ENCODE data around the gene HAUS1.
"Not testable (repeated sequence)": the region's sequence is repeated elsewhere in the genome, so short reads cannot be mapped to it uniquely, and the experiment has no call there.

HAUS1 gene

DNA sequence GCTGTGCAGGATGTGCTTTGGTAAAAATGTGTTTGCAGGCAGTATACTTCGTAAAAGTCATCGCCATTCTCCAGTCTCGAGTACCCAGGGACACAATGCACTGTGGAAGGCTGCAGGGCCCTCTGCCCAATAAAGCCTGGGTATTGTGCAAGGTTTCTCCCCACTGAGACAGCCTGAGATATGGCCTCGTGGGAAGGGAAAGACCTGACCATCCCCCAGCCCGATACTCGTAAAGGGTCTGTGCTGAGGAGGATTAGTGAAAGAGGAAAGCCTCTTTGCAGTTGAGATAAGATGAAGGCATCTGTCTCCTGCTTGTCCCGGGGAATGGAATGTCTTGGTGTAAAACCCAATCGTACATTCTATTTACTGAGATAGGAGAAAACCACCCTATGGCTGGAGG, 15.7 kb upstream of the HAUS1 start:
- DNase-seq (ENCODE audit: low read depth), result peak; percentile 96

DNA sequence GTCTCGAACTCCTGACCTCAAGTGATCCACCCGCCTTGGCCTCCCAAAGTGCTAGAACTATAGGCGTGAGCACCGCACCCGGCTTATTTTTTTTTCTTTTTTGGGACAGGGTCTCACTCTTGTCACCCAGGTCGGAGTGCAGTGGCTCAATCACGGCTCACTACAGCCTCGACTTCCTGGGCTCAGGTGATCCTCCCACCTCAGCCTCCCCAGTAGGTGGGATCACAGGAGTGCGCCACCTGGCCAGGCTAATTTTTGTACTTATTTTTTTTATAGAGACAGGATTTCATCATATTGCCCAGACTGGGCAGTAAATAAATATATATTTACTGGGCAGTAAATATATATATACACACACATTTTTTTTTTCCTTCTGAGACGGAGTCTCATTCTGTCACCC, 8.7 kb upstream of the HAUS1 start:
- DNase-seq (ENCODE audit: low read depth), result no peak

DNA sequence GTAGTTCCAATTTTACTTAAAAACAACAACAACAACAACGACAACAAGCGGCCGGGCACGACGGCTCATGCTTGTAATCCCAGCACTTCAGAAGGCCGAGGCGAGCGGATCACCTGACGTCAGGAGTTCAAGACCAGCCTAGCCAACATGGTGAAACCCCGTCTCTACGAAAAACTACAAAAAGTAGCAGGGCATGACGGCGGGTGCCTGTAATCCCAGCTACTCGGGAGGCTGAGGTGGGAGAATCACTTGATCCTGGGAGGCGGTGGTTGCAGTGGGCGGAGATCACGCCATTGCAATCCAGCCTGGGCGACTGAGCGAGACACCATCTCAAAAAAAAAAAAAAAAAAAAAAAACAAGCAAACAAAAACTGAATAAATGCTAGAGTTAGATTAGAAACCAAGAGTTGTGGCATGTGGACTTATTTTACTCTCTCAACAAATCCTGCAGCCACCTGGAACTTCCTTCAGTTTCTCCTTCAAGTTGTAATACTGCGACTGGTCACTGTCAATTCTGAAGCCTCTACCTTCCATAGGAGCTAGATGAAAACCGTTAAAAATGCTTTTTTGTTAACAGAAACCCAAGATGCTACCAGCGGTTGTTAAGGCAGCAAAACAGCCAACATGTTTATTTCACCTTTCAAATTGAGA, 7.4 kb upstream of the HAUS1 start:
- DNase-seq (ENCODE audit: low read depth), result no peak

DNA sequence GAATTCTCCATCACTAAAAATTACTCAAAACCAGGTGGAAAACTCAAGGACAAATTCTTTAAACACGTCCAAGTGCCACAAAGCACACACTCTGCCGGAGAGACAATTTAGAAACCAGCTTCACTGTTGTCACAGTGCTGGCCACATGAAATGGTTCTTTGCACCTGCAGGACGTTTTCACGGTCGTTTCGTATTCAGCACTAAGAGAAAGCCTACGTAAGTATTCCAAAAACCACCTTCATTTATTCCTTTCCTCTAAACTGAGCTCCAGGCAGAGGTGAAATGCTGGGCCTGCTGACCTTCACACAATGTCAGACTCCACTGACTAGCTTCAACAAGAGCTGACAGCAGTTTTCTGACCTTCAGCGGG, 6.8 kb upstream of the HAUS1 start:
- DNase-seq (ENCODE audit: low read depth), result no peak

DNA sequence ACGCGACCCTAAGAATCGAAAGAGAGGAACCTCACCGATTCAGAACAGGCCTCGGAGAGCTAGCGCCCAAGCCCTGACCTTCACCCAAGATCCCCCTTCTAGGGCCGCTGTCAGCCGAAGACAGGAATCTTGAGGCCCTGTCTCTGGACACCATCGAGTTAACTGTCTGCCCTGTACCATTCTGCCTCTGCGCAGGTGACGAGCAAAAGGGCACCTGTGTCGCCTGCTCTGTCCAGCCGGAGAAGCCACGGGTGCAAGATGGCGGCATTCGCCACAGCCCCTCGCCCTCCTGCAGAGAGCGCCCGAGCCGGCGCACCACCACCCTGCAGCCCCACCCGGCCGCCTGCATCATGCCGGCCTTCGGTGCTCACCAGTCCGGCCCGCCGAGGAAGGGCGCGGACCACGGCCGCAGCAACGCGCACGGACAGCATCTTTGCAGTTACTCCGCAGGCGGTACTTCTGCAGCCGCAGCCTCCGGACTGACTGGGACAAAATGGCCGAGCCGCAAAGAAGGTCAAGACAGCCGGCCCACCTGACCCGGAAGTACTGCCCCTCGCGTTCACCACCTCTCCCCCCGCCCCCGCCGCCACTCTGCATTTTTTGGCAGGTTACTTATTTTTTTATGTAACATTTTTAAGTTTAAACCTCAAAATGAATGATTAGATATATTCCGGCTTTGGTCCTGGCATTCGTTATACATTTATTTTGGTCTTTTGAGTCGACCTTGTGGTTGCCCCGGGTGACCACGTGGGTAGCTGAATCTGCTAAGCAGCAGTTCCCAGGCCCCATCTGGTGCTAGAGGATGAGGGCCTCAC, 6.2 kb upstream of the HAUS1 start, which contains the start of gene ATP5F1A:
Gene ATP5F1A (minus strand): TSS at position 496 of the 815 bp plus-strand sequence. CDS start 65 bp downstream, at position 431.
- peak; percentile 81 for DNase-seq (ENCODE audit: low read depth)

DNA sequence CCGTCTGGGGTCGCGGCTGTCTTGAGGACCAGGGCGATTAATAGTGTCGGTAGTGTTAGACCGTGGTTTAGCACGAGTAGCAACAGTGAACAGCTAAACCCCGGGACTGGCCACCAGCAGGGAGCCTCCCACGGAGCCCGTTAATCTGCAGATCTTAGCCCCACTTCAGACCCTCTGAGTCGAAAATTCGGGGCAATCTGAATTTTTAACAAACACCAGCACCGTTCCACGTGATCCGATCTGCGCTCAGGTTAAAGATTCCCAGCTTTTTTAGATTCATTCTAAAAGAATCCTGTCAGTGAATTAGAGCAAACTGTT, 5.6 kb upstream of the HAUS1 start:
- DNase-seq (ENCODE audit: low read depth), result no peak

DNA sequence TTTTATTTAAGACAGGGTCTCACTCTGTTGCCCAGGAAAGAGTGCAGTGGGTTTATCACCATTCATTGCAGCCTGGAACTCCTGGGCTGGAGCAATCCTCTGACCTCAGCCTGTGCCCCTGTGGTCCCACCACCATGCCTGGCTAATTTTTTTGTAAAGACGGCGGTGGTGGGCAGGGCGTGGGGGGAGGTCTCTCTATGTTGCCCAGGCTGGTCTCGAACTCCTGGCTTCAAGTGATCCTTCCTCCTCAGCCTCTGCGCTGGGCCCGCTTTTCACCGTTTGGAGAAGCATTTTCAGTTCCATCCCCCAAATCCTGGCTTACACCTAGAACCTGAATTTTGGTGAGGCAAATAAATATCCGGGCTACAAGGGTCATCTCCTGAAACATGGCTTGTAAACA, 4.7 kb upstream of the HAUS1 start:
- DNase-seq (ENCODE audit: low read depth), result no peak

DNA sequence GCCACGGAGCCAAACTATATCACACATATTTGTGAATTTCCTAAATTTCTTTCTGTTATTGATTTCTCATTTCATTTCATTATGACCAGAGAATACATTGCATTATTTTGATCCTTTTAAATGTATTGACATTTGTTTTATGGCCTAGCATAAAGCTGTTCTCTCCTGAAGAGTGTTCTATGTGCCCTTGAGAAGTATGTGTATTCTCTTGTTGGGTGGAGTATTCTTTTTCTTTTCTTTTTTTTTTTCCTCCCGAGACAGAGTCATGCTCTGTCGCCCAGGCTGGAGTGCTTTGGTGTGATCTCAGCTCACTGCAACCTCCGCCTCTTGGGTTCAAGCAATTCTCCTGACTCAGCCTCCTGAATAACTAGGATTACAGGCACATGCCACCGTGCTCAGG, 5.2 kb downstream of the HAUS1 start:
- DNase-seq (ENCODE audit: low read depth), result no peak

DNA sequence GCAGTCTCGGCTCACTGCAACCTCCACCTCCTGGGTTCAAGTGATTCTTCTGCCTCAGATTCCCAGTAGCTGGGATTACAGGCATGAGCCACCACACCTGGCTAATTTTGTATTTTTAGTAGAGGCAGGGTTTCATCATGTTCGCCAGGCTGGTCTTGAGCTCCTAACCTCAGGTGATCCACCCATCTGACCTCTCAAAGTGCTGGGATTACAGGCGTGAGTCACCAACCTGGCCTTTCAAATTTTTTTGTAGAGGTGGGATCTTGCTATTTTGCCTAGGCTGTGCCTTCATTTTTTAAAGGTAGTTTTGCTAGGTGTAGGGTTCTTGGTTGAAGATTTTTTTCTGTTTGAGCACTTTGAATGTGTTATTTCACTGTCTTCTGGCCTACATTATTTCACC, 6.2 kb downstream of the HAUS1 start:
- no peak for DNase-seq (ENCODE audit: low read depth)

DNA sequence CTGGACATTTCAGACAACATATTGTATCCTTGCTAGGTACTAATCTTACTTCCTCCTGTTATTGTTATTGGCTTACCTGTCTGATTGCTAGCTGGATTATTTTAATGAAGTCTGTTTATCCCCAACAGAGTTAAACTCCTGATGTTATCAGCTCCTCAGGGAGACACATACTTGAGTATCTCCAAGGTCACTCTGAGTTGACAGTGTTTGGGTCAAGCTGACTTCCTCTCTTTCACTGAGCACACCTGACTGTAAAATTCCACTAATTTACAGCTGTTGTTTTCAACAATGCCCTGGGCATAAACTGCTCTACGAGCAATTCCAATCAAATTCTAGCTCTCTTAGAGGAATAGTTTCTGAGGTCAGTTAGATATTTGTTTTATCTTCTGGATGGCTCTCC, 9.6 kb downstream of the HAUS1 start:
- no peak for DNase-seq (ENCODE audit: low read depth)

DNA sequence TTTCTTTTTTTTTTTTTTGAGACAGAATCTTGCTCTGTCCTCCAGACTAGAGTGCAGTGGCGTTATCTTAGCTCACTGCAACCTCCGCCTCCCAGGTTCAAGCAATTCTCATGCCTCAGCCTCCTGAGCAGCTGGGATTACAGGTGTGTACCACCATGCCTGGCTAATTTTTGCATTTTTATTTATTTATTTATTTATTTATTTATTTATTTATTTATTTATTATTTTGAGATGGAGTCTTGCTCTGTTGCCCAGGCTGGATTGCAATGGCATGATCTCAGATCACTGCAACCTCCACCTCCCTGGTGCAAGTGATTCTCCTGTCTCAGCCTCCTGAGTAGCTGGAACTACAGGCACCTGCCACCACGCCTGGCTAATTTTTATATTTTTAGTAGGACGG, 22.4 kb downstream of the HAUS1 start:
- not testable (repeated sequence) for DNase-seq (ENCODE audit: low read depth)

DNA sequence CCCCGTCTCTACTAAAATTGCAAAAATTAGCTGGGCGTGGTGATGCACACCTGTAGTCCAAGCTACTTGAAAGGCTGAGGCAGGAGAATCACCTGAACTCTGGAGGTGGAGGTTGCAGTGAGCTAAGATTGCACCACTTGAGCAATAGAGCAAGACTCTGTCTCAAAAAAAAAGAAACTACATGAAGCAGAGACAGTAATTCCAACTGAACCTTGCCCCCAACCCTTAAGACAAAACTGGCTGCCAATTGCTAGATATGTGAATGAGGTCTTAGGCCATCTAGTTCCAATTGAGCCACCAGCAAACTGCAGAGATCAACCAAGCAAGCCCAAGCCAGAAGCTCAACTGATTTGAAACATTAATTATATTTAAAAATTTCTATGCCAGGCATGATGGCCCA, 25.9 kb downstream of the HAUS1 start:
- DNase-seq (ENCODE audit: low read depth), result no peak

DNA sequence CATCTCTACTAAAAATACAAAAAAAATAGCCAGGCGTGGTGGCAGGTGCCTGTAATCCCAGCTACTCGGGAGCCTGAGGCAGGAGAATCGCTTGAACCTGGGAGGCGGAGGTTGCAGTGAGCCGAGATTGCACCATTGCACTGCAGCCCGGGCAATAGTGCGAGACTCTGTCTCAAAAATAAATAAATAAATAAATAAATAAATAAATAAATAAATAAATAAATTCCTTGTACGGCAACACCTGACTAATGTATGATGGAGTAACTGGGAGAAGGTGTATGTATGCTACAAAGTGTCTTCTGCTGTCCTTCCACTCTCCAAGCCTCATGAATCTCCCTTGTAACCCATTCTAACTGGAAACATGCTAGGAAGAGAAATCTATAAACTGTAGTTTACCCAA, 26.4 kb downstream of the HAUS1 start:
- DNase-seq (ENCODE audit: low read depth), result not testable (repeated sequence)

DNA sequence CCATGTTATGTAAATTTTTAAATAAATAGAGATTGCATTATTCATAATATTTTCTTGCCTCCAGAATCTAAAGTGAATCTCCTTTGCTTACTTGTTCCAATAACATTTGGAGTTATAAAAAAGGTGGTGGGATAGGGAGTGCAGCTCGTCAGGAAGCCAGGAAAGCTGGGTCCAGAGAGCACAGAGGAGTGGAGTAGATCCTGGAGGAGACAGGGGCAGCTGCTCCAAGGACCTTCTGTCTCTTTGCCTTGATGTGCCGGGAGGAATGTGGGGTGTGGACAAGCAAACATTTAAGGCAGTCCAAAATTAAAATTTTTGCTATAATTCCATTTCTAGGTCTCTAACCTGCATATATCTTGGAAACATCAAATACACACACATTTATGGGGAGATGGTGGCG, 29.3 kb downstream of the HAUS1 start:
- DNase-seq (ENCODE audit: low read depth), result no peak

DNA sequence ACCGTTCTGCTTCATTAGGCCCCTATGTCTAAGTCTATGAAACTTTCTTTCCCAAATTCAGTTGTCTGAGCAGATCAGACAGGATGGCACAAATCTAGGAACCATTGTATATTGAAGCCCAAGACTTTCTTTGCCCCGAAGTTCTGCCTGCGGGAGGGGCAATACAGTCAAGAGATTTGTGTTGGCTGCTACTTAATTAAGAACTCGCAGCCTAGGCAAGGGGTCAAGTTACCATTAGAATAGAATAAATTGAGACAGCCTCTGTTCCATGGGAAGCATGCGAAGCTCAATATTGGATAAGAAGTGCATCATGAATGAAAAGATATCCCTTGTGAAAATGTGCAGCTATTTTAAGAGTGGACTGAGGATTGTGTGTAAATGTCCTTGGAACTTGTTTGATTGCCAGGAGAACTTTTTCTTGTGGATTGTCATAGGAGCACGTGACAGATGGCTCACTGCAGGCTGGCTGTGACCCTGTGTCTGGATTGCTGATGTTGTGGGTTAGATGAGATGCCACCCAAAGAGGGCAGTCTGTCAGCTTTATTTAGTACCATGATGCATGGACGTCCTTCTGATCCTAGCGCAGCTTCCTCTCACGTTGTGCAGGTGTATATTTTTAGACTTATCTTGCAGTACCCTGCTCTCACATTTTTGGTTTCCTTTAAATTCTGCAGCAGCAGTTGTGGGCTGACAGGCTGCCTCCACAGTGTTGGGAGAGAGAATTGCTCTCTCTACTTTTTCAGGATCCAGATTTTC, 30.9 kb downstream of the HAUS1 start:
- no peak for DNase-seq (ENCODE audit: low read depth)

DNA sequence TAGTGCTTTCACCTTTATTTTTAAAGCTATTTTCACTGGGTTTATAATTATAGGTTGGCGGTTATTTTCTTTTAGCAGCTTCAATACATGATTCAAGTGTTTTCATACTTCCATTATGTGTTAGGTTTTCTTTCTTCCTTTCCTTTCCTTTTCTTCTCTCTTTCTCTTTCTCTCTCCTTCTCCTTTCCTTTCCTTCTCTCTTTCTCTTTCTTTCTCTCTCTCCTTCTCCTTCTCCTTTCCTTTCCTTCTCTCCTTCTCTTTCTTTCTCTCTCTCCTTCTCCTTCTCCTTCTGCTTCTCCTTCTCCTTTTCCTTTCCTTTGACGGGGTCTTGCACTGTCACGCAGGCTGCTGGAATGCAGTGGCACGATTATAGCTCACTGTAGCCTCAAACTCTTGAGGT, 36.0 kb downstream of the HAUS1 start:
- DNase-seq (ENCODE audit: low read depth), result no peak

DNA sequence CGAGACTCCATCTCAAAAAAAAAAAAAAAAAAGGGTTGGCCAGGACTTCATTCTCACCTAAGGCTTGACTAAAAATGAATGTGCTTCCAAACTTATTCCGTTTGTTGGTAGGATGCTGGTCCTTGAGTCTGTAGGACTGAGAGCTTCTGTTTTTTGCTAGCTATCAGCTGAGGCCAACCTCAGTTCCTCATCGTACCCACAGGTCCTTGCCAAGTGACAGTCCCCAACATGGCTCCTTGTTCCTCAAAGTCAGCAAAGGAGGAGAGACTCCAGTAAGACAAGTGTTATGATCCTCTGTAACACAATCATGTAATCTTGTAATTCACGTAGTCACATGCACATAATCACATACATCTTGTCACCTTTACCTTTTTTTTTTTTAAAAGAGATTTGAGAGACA, 37.0 kb downstream of the HAUS1 start:
- no peak for DNase-seq (ENCODE audit: low read depth)

DNA sequence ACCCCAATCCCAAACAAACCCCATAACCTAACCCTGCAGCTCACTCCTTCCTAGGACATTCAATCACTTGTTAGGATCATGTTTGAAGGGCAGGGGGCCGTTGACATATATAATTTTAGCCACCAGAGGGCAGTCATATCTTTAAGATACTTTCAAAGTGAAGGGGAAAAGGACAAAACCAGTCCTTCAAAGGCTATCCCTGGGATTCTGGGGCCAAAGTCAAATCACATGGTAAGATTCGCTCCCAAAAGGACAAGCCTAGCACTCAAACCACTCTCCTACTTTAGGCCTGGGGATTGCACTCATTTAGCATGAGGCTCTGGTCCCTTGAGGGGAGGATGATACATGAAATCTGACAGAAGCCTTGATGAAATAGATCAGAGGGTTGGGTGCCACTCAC, 44.6 kb downstream of the HAUS1 start:
- DNase-seq (ENCODE audit: low read depth), result peak; percentile 48

DNA sequence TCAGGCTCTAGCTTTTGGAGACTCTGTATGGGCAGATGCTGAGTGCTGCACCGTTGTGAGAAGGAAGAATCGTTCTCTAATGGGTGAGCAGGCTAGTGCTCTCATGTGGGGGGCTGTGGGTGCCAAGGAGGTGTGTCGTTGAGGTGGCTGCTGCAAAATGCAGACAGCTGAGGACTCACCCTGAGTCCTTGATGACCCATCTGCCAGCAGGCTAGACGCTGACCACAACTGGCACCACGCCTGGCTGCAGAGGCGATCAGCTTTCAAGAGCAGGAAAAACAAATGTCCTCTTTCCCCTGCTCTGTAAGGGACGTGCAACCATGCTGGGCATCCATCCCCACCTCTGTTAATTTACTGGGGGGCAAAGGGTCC, 48.2 kb downstream of the HAUS1 start:
- DNase-seq (ENCODE audit: low read depth), result peak; percentile 45

DNA sequence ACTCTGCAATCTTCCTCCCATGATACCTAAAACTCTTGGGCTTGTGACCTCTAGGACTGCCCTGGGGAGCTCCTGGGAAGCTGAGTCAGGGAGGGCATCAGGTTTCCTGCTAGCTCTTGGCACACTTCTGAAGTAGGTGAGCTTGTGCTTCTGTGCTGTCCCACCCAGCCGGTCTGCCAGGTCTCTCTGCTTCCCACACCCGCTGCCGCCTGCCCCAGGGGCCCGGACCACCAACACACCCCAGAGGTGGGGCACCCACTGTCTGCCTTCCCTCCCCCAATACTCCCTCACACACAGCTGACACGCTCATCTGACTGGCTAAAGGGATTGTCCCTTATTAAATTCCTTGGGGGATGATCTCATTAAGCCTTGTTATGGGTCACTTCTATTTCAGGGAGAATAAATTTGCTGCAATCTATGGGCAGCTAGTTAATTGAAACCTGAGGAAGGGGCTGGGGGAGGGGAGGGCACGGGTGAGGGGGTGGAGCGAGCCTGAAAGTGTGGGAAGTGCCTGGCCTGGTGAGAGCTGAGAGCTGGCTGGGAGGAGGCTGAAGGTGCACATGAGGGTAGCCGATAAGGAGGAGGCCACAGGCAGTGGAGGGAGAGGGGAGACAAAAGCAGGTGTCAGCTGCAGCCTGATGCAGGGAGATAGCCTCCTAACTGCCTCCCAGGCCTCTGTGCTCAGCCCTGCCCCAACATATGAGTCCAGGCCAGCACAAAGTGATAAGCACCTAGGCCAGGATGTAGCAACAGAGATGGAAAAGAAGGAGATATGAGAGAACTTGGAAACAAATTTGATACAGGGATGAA, 48.8 kb downstream of the HAUS1 start:
- peak; percentile 27 for DNase-seq (ENCODE audit: low read depth)

DNA sequence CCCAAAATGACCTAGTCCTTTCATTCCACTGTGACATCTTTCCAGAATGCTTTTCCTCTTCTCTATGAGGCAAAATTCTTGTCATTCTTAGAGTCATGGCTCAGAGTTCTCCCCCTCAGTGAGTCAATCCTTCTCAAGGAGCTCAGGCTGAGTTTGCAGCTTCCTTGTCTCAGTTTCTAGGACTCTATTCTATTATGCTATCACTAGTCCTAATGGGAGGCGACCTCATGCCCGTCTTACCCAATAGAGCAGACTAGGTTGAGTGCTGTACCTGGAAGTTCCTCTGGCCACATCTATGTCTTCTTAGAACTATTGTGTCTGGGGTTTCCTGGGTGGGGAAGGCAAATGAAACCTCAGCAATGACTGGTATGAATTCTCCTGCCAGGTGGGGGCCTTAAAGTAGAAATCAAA, 51.5 kb downstream of the HAUS1 start:
- DNase-seq (ENCODE audit: low read depth), result peak; percentile 87

DNA sequence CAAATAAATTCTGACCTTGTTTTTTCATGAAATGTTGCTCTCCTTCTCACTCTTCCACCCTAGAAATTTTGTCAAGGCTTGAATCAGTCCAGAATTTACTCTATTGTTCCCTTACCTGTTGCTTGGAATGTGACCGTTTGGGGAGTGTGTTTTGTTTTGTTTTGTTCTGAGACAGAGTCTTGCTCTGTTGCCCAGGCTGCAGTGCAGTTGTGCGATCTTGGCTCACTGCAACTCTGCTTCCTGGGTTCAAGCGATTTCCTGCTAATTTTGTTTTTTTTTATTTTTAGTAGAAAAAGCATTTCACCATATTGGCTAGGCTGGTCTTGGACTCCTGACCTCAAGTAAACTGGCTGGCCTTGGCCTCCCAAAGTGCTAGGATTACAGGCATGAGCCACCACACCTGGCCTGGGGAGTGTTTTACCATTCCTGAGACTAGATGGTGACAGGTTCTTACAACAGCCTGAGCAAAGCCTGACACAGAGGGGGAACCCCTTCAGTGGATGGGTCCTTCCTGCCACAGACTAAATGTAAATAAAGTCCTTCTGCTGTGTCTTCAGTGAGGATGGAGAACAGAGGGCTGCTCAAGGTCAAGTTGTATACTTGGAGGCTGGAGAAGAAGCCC, 52.0 kb downstream of the HAUS1 start:
- no peak for DNase-seq (ENCODE audit: low read depth)
